Calu3 (cell line): ENCODE results near the gene MYH10. TPM values are rescaled to one million over a fixed set of nuclear protein-coding genes. Genes with fewer than 3 reads are reported as not detected.

Experiments used
- BruUV-seq: library from RNA; stranded (reverse); fragments of 400-500 nt; replicated peaks from 2 replicates; lab custom pipeline; 2021; lab: Mats Ljungman, UMichigan
- CTCF ChIA-PET: fragments of 300-600 bp; sonication (Branson Sonifier 250); formaldehyde crosslinking; loops from one replicate; lab custom pipeline; 2022; ENCODE audit warnings: antibody characterized with exemption; lab: Charles Lee
- DNase-seq: peaks from one replicate; pipeline ENCODE4 v3.0.0; 2022
- H3K27ac Mint-ChIP-seq: one replicate; pipeline ENCODE4 v1.8.0; 2022; ENCODE audit warnings: mixed read lengths; ENCODE audit not compliant: unreplicated experiment
- H3K27me3 Mint-ChIP-seq: one replicate; pipeline ENCODE4 v1.8.0; 2022; ENCODE audit warnings: mixed read lengths; ENCODE audit not compliant: unreplicated experiment
- H3K36me3 Mint-ChIP-seq: one replicate; pipeline ENCODE4 v1.8.0; 2022; ENCODE audit warnings: mild to moderate bottlenecking, moderate library complexity, mixed read lengths; ENCODE audit not compliant: insufficient read depth, unreplicated experiment
- H3K4me1 Mint-ChIP-seq: one replicate; pipeline ENCODE4 v1.8.0; 2022; ENCODE audit warnings: mild to moderate bottlenecking, low read depth, mixed read lengths; ENCODE audit not compliant: unreplicated experiment
- H3K4me3 Mint-ChIP-seq: one replicate; pipeline ENCODE4 v1.8.0; 2022; ENCODE audit warnings: mild to moderate bottlenecking, low read depth, moderate library complexity, mixed read lengths; ENCODE audit not compliant: unreplicated experiment
- H3K9me3 Mint-ChIP-seq: one replicate; pipeline ENCODE4 v1.8.0; 2022; ENCODE audit warnings: low read depth, mixed read lengths; ENCODE audit not compliant: unreplicated experiment
- CTCF ChIP-seq: fragments of 200-600 bp; IDR thresholded peaks from one replicate; pipeline ENCODE4 v1.8.0; 2022; ENCODE audit warnings: antibody characterized with exemption; ENCODE audit not compliant: unreplicated experiment
- intact Hi-C: fragments of 100-400 bp; cut with micrococcal nuclease; formaldehyde crosslinking; loops from one replicate; pipeline ENCODE4 v1.10.0; 2022; ENCODE audit not compliant: unreplicated experiment
- total RNA-seq: library from RNA; stranded (reverse); gene quantifications from 2 replicates; pipeline ENCODE4 v1.2.3, GENCODE V29; 2022

The MYH10 gene
- total RNA-seq, 1 experiment from 2014 or later: 37.0 TPM

- no peak for TF ChIP-seq CTCF
- no peaks in the 10 kb centered on the region for H3K4me1 Mint-ChIP-seq
- CTCF ChIA-PET: no interaction called here
Measured at GRCh38 chr17:8476741-8477140, 153.8 kb downstream of the MYH10 start.

GRCh38 chr17:8475781-8476180 is 154.7 kb downstream of the MYH10 start:
- CTCF ChIA-PET: no interaction called here
- intact Hi-C loops: no loop called here
- no peak for TF ChIP-seq CTCF
- Mint-ChIP-seq H3K27me3 (no peaks in the 10 kb centered on the region), H3K36me3 (peaks cover 21% of the 10 kb centered on the region), H3K27ac (no peak overlapping the region), H3K9me3 (no peaks in the 10 kb centered on the region), H3K4me1 (no peaks in the 10 kb centered on the region), H3K4me3 (no peak overlapping the region)
- BruUV-seq: no TSS peak
- no peak for DNase-seq

More at GRCh38 chr17:8476741-8477140, 153.8 kb downstream of the MYH10 start:
- H3K9me3 Mint-ChIP-seq: no peaks in the 10 kb centered on the region
- no peak overlapping the region for H3K27ac Mint-ChIP-seq
- H3K36me3 Mint-ChIP-seq: peaks cover 21% of the 10 kb centered on the region
- no peak overlapping the region for H3K4me3 Mint-ChIP-seq
- BruUV-seq: no TSS peak
- no peak for DNase-seq
- intact Hi-C loops: no loop called here
- H3K27me3 Mint-ChIP-seq: no peaks in the 10 kb centered on the region

DNA sequence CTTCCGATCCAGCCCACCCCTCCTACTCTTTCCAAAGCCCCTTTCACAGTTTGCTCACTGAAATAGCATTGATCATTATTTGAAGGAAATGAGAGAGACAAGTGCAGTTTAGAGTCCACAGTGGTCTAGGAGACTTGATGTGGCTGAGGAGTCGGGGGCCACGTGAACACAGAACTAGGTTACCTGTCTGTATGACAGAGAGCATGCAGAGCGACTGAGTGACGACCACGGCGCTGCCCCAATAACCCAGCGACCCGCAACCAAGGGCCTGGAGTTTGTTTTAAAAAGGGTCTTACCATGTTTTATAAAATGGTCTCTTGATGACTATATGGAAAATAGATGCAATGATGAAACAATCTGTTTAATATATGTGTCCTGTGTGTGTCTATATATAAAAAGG is 155.3 kb downstream of the MYH10 start:
- Mint-ChIP-seq H3K27ac (no peak overlapping the region), H3K4me1 (no peaks in the 10 kb centered on the region), H3K27me3 (no peaks in the 10 kb centered on the region), H3K4me3 (no peak overlapping the region), H3K9me3 (no peaks in the 10 kb centered on the region), H3K36me3 (peaks cover 17% of the 10 kb centered on the region)
- no peak for DNase-seq
- CTCF ChIA-PET: no interaction called here
- BruUV-seq: no TSS peak
- intact Hi-C loops: no loop called here
- TF ChIP-seq CTCF: no peak

DNA sequence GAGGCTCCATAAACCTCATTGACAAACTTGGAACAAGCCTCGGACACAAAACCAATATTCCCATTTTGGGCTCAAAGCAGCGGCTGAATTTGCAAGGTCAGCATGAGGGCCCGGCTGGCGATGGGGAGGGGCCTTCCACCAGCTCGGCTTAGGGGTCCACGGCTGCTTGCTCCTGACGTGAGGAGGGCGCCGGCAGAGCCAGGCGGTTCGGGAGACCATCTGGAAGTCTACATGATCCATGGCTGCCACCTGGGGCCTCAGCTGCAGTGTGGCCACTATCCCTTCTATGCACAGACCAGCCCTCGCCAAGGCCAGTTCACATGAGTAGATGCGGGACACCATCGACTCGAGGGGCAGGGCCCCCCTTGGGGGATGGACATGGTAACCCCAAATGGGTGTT is 155.7 kb downstream of the MYH10 start:
- Mint-ChIP-seq H3K4me3 (no peak overlapping the region), H3K27ac (no peak overlapping the region), H3K36me3 (peaks cover 17% of the 10 kb centered on the region), H3K4me1 (no peaks in the 10 kb centered on the region), H3K9me3 (no peaks in the 10 kb centered on the region), H3K27me3 (no peaks in the 10 kb centered on the region)
- no peak for DNase-seq
- CTCF ChIA-PET: no interaction called here
- no peak for TF ChIP-seq CTCF
- intact Hi-C loops: no loop called here
- no TSS peak for BruUV-seq
